Measurements from ENCODE around the gene AUTS2.

GRCh38 chr7:69698109-69698825, 100.0 kb downstream of the AUTS2 start:
- TF ChIP-seq, protein P1, sequence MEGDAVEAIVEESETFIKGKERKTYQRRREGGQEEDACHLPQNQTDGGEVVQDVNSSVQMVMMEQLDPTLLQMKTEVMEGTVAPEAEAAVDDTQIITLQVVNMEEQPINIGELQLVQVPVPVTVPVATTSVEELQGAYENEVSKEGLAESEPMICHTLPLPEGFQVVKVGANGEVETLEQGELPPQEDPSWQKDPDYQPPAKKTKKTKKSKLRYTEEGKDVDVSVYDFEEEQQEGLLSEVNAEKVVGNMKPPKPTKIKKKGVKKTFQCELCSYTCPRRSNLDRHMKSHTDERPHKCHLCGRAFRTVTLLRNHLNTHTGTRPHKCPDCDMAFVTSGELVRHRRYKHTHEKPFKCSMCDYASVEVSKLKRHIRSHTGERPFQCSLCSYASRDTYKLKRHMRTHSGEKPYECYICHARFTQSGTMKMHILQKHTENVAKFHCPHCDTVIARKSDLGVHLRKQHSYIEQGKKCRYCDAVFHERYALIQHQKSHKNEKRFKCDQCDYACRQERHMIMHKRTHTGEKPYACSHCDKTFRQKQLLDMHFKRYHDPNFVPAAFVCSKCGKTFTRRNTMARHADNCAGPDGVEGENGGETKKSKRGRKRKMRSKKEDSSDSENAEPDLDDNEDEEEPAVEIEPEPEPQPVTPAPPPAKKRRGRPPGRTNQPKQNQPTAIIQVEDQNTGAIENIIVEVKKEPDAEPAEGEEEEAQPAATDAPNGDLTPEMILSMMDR (IDR thresholded peaks at IDR 0.05; ENCODE audit: poor library complexity, severe bottlenecking), result no peak
- TF ChIP-seq POLR2AphosphoS5 (IDR thresholded peaks at IDR 0.05), result no peak
- no peak for TF ChIP-seq EZH2 (IDR thresholded peaks at IDR 0.05; ENCODE audit: borderline replicate concordance, insufficient read depth, low read length, poor library complexity, severe bottlenecking)
- TF ChIP-seq, protein P2, sequence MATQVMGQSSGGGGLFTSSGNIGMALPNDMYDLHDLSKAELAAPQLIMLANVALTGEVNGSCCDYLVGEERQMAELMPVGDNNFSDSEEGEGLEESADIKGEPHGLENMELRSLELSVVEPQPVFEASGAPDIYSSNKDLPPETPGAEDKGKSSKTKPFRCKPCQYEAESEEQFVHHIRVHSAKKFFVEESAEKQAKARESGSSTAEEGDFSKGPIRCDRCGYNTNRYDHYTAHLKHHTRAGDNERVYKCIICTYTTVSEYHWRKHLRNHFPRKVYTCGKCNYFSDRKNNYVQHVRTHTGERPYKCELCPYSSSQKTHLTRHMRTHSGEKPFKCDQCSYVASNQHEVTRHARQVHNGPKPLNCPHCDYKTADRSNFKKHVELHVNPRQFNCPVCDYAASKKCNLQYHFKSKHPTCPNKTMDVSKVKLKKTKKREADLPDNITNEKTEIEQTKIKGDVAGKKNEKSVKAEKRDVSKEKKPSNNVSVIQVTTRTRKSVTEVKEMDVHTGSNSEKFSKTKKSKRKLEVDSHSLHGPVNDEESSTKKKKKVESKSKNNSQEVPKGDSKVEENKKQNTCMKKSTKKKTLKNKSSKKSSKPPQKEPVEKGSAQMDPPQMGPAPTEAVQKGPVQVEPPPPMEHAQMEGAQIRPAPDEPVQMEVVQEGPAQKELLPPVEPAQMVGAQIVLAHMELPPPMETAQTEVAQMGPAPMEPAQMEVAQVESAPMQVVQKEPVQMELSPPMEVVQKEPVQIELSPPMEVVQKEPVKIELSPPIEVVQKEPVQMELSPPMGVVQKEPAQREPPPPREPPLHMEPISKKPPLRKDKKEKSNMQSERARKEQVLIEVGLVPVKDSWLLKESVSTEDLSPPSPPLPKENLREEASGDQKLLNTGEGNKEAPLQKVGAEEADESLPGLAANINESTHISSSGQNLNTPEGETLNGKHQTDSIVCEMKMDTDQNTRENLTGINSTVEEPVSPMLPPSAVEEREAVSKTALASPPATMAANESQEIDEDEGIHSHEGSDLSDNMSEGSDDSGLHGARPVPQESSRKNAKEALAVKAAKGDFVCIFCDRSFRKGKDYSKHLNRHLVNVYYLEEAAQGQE (IDR thresholded peaks at IDR 0.05; ENCODE audit: borderline replicate concordance), result no peak
- no peak for TF ChIP-seq MXI1 (conservative IDR thresholded peaks at IDR 0.05; ENCODE audit: poor library complexity, severe bottlenecking)
- no peak for TF ChIP-seq EP300 (conservative IDR thresholded peaks at IDR 0.05; ENCODE audit: poor library complexity, severe bottlenecking)
- no peak for TF ChIP-seq RAD21 (conservative IDR thresholded peaks at IDR 0.05)
- TF ChIP-seq TAF1 (IDR thresholded peaks at IDR 0.05; ENCODE audit: low read depth), result no peak
- TF ChIP-seq SMC3 (conservative IDR thresholded peaks at IDR 0.05; ENCODE audit: poor library complexity), result no peak
